Gastroesophageal sphincter (tissue), 3 donors: ENCODE results near the gene MYO1D.

Experiments used
- CTCF ChIP-seq, 4 experiments: fragments of 200-600 bp in 2 of 4; fragments of 450-650 bp in 2 of 4; sonication (generic) in 1 of 4; IDR thresholded peaks; one replicate each; pipeline ENCODE4 v1.5.1; 2017 to 2019; ENCODE audit warnings: antibody characterized with exemption in 4 of 4, mild to moderate bottlenecking in 2 of 4, moderate library complexity in 2 of 4
- EP300 ChIP-seq: sonication (generic); formaldehyde crosslinking; IDR thresholded peaks from one replicate; pipeline ENCODE4 v1.6.1; 2017; ENCODE audit warnings: antibody characterized with exemption, mild to moderate bottlenecking
- POLR2A ChIP-seq, 2 donors: fragments of 450-650 bp; IDR thresholded peaks; one replicate each; pipeline ENCODE4 v1.6.1; 2017; ENCODE audit warnings: antibody characterized with exemption in 2 of 2, mild to moderate bottlenecking in 2 of 2, moderate library complexity in 1 of 2
- POLR2AphosphoS5 ChIP-seq: sonication (generic); formaldehyde crosslinking; IDR thresholded peaks from one replicate; pipeline ENCODE4 v1.6.1; 2017; ENCODE audit warnings: antibody characterized with exemption

GRCh38 chr17:32747856-32748255 is 129.1 kb downstream of the MYO1D start:
- no peak for TF ChIP-seq CTCF (IDR thresholded peaks at IDR 0.05)
- TF ChIP-seq EP300, result no peak
- no peak for TF ChIP-seq POLR2A (IDR thresholded peaks at IDR 0.05)
- TF ChIP-seq POLR2AphosphoS5, result no peak
